ENCODE results near the gene MAPK10. TPM values are rescaled to one million over a fixed set of nuclear protein-coding genes. Genes with fewer than 3 reads are reported as not detected.

The MAPK10 gene
- total and polyA plus RNA-seq, 2 donors (not counting 1 experiment from before 2014, with no cell fraction given) = 3.8 to 20.0 TPM

DNA sequence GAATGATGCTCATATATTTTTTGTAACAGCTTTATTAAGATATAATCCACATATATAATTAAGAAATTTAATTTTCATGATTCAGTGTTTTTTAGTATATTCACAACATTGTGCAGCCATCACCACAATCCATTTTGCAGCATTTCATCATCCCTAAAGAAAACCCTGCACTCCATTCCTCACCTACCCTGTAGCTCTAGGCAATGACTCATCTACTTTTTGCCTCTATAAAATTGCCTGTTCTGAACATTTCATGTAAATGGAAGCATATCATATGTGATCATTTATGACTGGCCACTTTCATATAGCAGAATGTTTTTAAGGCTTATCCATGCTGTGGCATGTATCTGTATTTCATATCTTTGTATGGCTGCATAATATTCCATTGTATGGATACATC lies 339.9 kb downstream of the MAPK10 start:
- no peak for TF ChIP-seq EZH2 (IDR thresholded peaks at IDR 0.05; ENCODE audit: low read length, missing control alignments)
- TF ChIP-seq, protein P1, sequence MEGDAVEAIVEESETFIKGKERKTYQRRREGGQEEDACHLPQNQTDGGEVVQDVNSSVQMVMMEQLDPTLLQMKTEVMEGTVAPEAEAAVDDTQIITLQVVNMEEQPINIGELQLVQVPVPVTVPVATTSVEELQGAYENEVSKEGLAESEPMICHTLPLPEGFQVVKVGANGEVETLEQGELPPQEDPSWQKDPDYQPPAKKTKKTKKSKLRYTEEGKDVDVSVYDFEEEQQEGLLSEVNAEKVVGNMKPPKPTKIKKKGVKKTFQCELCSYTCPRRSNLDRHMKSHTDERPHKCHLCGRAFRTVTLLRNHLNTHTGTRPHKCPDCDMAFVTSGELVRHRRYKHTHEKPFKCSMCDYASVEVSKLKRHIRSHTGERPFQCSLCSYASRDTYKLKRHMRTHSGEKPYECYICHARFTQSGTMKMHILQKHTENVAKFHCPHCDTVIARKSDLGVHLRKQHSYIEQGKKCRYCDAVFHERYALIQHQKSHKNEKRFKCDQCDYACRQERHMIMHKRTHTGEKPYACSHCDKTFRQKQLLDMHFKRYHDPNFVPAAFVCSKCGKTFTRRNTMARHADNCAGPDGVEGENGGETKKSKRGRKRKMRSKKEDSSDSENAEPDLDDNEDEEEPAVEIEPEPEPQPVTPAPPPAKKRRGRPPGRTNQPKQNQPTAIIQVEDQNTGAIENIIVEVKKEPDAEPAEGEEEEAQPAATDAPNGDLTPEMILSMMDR (conservative IDR thresholded peaks at IDR 0.05 in 1 of 2, IDR thresholded peaks at IDR 0.05 in 1 of 2; ENCODE audit: low read depth in 1 of 2, low read length in 2 of 2) = no peak
- no peak overlapping the region for H3K9ac ChIP-seq (ENCODE audit: insufficient read depth, low read length)
- no peaks in the 10 kb centered on the region for H3K36me3 ChIP-seq (ENCODE audit: control insufficient read depth, insufficient read depth, low read length)
- H3K27me3 ChIP-seq (ENCODE audit: control insufficient read depth, insufficient read depth, low read length) = no peaks in the 10 kb centered on the region
- no peak overlapping the region for H2AFZ ChIP-seq (ENCODE audit: low read length)
- H3K4me2 ChIP-seq (ENCODE audit: extremely low read depth, insufficient read depth, low read length) = no peak overlapping the region
- H3K4me3 ChIP-seq (replicated peaks in 1 of 4; ENCODE audit: control extremely low read depth in 1 of 4, insufficient read depth in 1 of 4, low read depth in 3 of 4, low read length in 4 of 4) = no peak overlapping the region
- H3K4me1 ChIP-seq (ENCODE audit: control insufficient read depth, extremely low read depth, insufficient read depth, low read length) = no peaks in the 10 kb centered on the region
- H3K27ac ChIP-seq (ENCODE audit: insufficient read depth, low read length) = no peak overlapping the region
- H3K79me2 ChIP-seq (ENCODE audit: control insufficient read depth, insufficient read depth, low read length) = no peaks in the 10 kb centered on the region
- no peaks in the 10 kb centered on the region for H3K9me3 ChIP-seq (ENCODE audit: control insufficient read depth, insufficient read depth, low read depth, low read length)
- DNase-seq (ENCODE audit: low read depth in 2 of 2) = no peak
- no peaks in the 10 kb centered on the region for H4K20me1 ChIP-seq (ENCODE audit: control insufficient read depth, extremely low read depth, insufficient read depth, low read length)

DNA sequence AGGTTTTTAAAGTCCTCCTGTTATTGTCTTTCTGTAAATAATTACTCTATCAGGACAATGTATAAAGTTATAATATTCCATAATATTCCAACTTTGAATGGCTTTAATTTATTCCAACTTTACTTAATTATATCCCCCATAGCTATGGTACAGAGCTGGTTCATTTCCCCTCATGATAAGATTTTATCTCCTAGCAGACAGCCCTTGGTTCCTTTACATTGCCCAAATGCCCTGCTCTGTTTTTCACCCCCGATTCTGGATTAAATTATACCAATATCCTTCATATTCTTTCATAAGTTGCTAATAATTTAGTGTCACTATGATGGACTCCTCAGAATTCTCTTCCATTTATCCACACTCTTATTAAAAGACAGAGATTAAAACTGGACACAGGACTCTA lies 340.5 kb downstream of the MAPK10 start:
- no peaks in the 10 kb centered on the region for H4K20me1 ChIP-seq (ENCODE audit: control insufficient read depth, extremely low read depth, insufficient read depth, low read length)
- H3K79me2 ChIP-seq (ENCODE audit: control insufficient read depth, insufficient read depth, low read length) = no peaks in the 10 kb centered on the region
- no peak overlapping the region for H3K27ac ChIP-seq (ENCODE audit: insufficient read depth, low read length)
- no peaks in the 10 kb centered on the region for H3K9me3 ChIP-seq (ENCODE audit: control insufficient read depth, insufficient read depth, low read depth, low read length)
- H2AFZ ChIP-seq (ENCODE audit: low read length) = no peak overlapping the region
- H3K9ac ChIP-seq (ENCODE audit: insufficient read depth, low read length) = no peak overlapping the region
- no peak for DNase-seq (ENCODE audit: low read depth in 2 of 2)
- no peak overlapping the region for H3K4me3 ChIP-seq (replicated peaks in 1 of 4; ENCODE audit: control extremely low read depth in 1 of 4, insufficient read depth in 1 of 4, low read depth in 3 of 4, low read length in 4 of 4)
- H3K27me3 ChIP-seq (ENCODE audit: control insufficient read depth, insufficient read depth, low read length) = no peaks in the 10 kb centered on the region
- TF ChIP-seq EZH2 (IDR thresholded peaks at IDR 0.05; ENCODE audit: low read length, missing control alignments) = no peak
- TF ChIP-seq, protein P1 (conservative IDR thresholded peaks at IDR 0.05 in 1 of 2, IDR thresholded peaks at IDR 0.05 in 1 of 2; ENCODE audit: low read depth in 1 of 2, low read length in 2 of 2) = no peak
- no peaks in the 10 kb centered on the region for H3K4me1 ChIP-seq (ENCODE audit: control insufficient read depth, extremely low read depth, insufficient read depth, low read length)
- no peaks in the 10 kb centered on the region for H3K36me3 ChIP-seq (ENCODE audit: control insufficient read depth, insufficient read depth, low read length)
- H3K4me2 ChIP-seq (ENCODE audit: extremely low read depth, insufficient read depth, low read length) = no peak overlapping the region

DNA sequence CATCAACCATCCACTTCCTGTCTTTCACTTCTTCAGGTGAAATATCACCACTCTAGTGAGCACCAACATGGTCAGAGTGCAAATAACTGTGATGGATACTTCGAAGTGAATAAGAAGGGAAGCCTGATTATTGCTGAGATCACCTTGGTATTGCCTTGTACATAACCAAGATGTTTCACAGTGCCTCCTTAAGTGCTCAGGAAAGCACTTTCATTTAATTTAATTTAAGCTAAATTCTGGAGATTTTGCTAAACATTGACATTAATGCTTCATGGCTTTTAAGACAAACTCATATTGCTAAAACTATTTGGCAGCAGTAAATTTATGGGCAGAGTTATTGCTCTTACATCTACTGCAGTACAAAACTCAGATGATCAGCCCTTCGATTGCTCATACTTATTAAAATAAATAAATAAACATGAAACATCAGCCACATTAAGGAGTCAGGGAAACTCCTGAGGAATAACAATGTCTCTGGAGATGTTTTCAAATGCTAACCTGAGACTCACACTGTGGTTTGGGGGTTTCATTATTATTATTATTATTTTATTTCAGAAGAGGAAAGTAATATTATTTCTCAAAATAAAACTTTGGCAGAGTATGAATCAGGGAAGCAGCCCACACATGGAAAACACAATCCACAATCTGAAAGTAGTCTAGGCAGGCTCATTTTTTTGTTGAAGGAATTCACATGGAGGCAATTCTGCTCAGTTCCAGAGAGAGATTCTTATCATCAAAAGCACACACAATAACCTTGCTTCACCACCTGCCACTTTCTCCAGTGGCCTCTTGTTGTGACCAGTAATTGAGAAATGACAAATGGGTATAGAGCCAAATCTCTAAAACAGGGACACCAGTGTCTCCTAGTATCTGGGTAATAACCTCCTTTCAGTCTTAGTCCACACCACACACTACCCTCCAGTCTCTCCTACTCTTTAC lies 344.2 kb downstream of the MAPK10 start:
- peaks cover 5% of the 10 kb centered on the region for H3K4me1 ChIP-seq (ENCODE audit: control insufficient read depth, extremely low read depth, insufficient read depth, low read length)
- H3K4me3 ChIP-seq (replicated peaks in 1 of 4; ENCODE audit: control extremely low read depth in 1 of 4, insufficient read depth in 1 of 4, low read depth in 3 of 4, low read length in 4 of 4) = no peak overlapping the region

More for the DNA sequence above, 344.2 kb downstream of the MAPK10 start:
- no peak overlapping the region for H3K9ac ChIP-seq (ENCODE audit: insufficient read depth, low read length)
- H4K20me1 ChIP-seq (ENCODE audit: control insufficient read depth, extremely low read depth, insufficient read depth, low read length) = no peaks in the 10 kb centered on the region
- no peaks in the 10 kb centered on the region for H3K9me3 ChIP-seq (ENCODE audit: control insufficient read depth, insufficient read depth, low read depth, low read length)
- no peak overlapping the region for H3K27ac ChIP-seq (ENCODE audit: insufficient read depth, low read length)
- no peak overlapping the region for H3K4me2 ChIP-seq (ENCODE audit: extremely low read depth, insufficient read depth, low read length)
- H3K36me3 ChIP-seq (ENCODE audit: control insufficient read depth, insufficient read depth, low read length) = no peaks in the 10 kb centered on the region
- no peaks in the 10 kb centered on the region for H3K79me2 ChIP-seq (ENCODE audit: control insufficient read depth, insufficient read depth, low read length)
- peak in 1 of 2 donors; percentile 32 for DNase-seq (ENCODE audit: low read depth in 2 of 2)
- H2AFZ ChIP-seq (ENCODE audit: low read length) = no peak overlapping the region
- TF ChIP-seq, protein P1 (conservative IDR thresholded peaks at IDR 0.05 in 1 of 2, IDR thresholded peaks at IDR 0.05 in 1 of 2; ENCODE audit: low read depth in 1 of 2, low read length in 2 of 2) = no peak
- TF ChIP-seq EZH2 (IDR thresholded peaks at IDR 0.05; ENCODE audit: low read length, missing control alignments) = no peak
- no peaks in the 10 kb centered on the region for H3K27me3 ChIP-seq (ENCODE audit: control insufficient read depth, insufficient read depth, low read length)

Measured in fibroblast of lung (primary cell).